Activated T-cell treated with anti-CD3 and anti-CD28 coated beads for 48 hours (primary cell): ENCODE data around the gene SRCIN1.

Experiments
- DNase-seq: peaks from one replicate; pipeline ENCODE4 v3.0.0-alpha.2; 2020; ENCODE audit warnings: low read depth

Gene SRCIN1

GRCh38 chr17:38563362-38564253 is 42.1 kb downstream of the SRCIN1 start:
- DNase-seq = no peak

DNA sequence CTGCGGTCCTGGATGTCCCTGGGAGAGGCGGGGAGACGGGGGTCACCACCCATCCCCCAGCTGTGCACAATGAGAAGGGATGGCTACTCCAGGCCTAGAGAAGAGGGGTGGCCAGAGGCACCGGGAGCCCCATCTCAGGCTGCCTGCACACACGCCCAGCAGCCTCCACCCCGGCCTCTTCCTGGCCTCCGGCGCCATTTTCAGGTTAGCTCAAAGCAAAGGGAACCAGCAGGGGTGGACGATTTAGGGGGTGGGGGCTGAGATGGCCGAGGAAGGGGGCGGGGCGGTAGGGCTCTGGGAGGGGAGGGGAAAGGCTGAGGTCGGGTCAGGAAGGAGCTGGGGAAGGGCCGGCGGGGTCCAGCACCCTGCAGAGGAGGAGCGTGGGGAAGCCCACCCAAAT is 42.8 kb downstream of the SRCIN1 start:
- DNase-seq = no peak

DNA sequence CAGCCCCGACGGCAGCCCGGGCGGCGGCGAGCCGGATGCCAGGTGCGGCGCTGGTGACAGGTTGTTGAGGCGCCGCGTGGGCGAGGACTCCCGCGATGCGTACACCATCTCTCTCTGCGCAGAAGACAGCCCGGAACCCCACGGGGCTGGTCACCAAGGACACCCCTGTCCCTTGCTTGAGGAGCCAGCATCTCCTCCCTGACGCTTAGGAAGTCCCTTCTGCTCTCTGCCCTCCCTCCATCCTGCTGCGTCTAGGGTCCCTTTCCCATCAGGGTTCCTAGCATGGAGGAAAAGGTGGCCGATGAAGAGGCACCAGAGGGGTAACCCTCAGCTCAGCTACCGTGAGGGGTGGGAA is 43.6 kb downstream of the SRCIN1 start:
- DNase-seq = no peak

DNA sequence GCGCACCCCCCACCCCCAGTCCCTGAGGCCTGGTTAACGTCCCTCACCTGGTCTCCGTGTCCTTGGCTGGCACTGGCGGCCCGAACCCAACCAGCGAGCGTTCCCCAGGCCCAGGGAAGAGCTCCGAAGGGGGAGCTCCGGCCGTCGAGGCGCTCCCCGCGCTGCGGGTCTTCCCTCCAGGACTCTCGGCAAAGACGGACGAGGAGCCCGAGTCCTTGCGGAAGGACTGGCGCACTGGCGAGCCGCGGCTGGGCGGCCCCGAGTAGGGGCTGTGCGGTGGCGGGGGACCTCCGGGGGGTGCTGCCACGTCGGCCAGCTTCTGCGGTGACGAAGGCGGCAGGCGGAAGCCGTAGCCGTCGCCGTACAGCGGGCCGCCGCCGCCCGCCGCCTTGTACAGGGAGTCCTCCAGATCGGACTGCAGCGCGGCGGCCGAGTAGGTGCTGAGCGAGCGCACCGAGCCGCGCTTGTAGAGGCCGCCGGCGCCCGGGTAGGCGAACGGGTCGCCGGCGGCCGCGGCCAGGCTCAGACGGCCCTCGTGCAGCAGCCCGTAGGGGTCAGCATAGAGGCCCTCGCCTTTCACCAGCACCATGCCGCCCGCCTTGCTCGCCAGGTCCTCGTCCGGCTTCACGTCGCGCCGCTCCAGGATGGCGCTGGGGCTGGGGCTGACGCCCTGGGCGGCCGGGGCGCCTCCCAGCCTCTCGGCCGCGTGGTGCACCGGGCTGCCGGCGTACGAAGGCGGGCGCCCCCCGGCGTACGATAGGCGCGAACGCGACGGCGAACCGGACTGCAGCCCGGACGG is 44.1 kb downstream of the SRCIN1 start:
- no peak for DNase-seq

- no peak for DNase-seq
Observed at GRCh38 chr17:38560503-38561318, 45.0 kb downstream of the SRCIN1 start.

GRCh38 chr17:38559880-38560230 is 45.9 kb downstream of the SRCIN1 start:
- no peak for DNase-seq

DNA sequence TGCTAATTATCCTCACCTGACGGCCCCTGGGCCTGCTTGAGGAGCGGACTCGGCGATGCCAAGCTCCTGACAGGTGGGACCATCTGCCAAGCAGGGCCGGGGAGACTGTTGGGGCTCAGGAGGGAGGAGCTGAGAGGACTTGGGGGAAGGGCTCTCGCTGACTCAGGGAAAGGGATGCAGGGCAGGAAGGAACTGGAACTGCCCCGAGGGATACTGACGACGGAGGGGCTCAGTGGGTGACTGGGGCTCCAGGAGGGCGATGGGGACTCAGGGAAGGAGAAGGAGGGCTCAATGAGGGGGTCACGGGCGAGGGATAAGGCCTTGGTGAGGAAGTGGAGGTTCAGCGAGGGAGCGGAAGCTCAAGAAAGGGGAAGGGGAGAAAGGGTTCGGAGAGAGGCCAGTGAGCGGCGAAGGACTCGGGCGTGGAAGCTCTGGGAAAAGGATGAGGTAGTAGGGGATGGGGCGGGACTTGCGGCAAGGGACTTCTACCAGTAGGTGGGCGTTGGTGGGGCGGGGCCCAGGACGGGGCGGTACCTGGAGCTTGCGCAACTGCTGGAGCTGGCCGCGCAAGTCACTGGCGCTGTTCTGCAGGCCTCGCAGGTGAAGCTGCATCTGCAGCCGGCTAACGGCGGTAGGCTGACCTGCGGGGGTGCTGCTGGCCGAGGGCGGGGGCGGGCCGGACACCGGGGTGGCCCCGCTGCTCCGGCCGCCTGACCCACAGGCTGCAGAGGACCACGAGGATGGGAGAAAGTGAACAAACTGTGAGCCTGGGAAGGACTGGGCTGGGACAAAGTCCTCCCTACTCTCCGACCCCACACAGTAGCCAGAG is 46.5 kb downstream of the SRCIN1 start:
- peak; percentile 83 for DNase-seq

DNA sequence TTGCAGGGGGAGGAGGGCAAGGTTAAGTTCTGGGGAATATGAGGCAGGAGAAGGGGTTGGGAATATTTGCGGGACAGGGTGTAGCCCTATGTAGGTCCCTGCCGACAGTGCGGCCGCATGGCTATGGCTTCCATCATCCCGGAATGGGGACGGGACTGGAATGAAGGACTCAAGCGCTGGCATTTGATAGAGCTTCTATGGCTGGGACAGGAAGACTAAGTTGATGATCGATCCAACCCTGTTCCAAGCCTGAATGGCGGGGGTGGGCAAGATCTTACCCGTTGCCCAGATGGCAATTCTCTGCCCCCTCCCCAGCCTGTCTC is 47.1 kb downstream of the SRCIN1 start:
- no peak for DNase-seq

DNA sequence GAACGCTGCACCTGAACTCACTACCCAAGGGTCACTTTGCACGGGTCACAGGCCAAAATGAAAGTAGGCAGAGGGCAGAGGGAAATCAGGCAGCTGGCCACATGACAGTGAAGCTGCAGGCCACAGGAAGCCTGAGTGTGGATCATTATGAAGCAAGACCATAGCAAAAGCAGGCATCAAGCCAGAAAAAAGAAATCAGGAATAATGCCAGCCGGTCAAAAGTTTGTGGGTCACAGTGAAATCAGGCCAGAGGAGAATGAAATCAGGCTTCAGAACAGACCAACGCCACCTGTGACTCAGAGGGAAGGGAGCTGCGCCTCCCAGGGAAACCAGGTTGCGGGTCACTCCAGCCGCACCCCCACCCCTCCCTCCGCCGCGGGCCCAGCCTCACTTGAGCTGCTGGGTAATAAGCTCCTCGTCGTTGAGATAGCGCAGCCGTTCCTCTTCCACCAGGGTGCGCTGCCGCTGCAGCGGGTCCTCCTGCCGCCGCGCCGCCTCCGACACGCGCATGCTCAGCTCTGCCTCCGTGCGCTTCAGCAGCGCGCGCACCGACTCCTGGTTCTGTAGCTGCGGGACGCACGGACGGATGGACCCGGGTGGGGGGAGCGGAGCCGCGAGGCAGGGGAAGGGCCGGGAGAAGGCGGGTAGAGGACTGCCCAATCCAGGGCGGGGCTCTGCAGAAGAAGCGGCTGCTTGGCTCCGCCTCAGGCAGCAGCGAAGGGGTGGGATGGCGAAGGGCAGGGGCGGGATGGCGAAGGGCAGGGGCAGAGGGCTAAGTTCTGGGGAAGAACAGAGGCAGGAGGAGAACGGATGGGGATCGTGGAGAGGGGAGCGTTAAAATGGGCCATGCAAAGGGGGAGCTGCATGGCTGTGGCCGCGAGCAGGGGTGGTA is 47.7 kb downstream of the SRCIN1 start:
- DNase-seq = peak; percentile 91

GRCh38 chr17:38557396-38557795 is 48.4 kb downstream of the SRCIN1 start:
- no peak for DNase-seq

DNA sequence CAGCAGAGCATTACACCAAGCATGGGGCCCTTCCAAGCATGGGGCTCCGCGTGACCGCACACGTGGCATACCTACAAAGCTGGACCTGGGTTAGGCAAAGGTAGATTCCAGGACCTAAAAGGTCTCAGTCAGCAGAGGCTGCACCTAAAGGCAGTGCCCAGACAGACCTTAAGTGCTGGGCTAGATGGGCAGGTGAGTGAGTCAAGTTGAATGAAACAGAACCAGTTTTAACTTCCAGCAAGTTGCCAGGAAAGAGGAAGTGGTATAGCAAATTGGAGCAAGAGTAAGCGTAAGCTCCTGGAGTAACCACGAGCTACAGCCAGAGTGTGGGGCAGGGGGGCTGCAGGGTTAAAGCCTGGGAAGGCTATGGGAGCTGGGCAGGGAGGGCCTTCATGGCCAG is 49.5 kb downstream of the SRCIN1 start:
- no peak for DNase-seq

GRCh38 chr17:38554430-38555350 is 51.1 kb downstream of the SRCIN1 start:
- no peak for DNase-seq

DNA sequence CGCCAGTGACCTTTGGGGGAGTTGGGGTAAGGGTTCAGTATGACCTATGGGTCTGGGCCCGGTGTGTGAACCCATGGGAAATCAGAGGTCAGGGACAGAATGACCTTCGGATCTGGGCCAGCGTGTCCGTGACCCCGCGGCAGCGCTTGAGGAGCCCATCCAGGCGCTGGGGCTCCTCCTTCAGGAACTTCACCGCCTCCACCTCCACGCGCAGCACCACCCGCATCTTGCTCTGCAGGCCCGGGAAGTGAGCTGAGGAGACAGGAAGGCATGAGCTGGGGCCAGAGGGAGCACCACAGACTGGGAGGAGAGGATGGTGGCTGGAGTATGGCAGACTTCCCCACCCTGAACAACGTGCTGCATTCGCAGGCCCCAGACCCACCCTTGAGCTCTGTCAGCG is 53.4 kb downstream of the SRCIN1 start:
- DNase-seq = no peak

DNA sequence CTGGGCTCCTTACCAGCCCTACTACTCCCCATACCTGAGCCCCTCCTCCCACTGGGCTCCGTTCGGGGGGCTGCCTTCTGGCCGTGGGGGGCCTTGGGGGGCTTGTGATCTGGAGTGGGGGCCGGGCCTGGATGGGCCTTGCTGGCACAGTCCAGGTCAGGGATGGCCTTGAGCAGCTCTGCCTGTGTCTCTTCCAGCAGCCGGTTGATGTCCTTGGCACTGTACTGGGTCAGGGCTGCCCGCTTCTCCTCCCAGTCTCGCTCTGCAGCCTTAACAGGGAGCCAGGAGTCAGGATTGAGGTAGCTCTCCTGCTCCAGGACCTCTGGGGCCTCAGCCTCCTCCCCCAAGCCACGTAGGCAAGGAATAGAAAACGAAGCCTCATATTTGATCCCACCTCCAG is 54.6 kb downstream of the SRCIN1 start:
- no peak for DNase-seq

DNA sequence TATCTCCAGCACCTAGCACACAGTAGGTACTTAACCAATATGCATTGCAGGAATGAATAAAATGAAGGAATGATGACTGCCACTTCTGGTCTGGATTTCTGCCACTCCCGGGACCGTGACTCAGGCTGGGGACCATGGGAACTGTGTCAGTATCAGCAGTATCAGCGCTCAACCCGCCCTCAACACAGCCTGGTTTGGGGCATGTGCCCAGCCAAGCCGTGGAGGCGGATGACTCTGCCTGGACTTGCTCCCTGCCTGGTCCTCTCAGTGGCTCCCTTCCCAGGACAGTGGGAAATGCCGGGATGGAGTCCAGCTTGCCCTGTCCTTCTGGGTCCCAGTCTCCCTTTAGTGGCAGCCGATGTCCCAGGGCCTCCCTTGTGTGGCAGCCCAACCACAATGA is 55.1 kb downstream of the SRCIN1 start:
- DNase-seq = no peak

DNA sequence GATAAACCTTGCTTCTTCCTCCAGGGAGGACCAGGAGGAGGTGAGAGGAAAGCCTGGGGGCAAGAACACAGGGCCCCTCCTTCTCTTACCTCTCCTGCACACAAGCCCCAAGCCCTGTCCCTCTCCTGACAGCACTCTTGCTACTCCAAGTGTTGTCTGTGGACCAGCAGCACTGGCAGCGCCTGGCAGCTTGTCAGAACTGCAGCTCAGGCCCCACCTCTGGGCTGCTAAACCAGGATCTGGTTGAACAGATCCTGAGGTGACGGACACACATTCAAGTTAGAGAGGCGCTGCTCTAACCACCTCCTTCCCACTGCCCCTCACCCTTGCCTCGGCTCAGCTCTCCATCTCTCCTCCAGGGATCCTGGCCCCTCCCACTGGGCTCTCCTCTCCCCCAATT is 56.5 kb downstream of the SRCIN1 start:
- no peak for DNase-seq

DNA sequence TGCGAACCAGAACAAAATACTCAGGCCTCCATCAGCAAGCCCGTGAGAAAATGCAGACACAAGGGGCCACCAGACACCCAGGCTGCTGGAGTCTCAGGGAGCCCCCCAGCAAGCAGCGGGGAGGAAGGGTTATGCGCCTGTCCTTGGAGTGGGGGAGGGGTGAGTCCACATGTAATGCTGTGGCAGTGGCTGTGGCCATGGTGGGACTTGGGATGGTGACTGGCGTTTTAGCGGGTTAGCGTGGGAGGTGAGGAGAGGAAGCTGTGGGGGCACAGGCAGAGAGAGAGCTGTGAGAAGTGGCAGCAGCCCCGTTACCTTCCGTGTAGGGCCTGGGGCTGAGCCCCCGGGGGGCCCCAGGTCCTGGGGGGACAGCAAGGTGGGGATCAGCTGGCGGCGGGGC is 58.3 kb downstream of the SRCIN1 start:
- no peak for DNase-seq

DNA sequence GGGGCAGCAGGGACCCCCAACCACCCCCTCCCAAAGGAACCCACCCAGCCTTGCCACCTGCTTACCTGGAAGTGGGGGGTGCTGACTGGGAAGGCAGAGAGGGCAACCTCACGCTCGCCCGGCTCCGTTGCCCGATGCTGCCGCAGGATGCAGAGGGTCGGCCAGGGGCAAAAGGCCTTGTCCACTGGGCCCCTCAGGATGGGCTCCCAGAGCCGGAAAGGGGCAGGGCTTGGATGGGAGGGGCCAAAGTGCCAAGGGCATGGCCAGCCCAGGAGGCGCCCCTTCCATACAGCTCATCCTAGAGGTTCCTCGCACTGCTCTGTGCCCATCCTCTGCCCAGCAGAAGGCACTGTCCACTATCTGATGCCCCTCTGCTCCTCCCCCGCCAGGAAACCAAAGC is 59.4 kb downstream of the SRCIN1 start:
- DNase-seq = no peak

DNA sequence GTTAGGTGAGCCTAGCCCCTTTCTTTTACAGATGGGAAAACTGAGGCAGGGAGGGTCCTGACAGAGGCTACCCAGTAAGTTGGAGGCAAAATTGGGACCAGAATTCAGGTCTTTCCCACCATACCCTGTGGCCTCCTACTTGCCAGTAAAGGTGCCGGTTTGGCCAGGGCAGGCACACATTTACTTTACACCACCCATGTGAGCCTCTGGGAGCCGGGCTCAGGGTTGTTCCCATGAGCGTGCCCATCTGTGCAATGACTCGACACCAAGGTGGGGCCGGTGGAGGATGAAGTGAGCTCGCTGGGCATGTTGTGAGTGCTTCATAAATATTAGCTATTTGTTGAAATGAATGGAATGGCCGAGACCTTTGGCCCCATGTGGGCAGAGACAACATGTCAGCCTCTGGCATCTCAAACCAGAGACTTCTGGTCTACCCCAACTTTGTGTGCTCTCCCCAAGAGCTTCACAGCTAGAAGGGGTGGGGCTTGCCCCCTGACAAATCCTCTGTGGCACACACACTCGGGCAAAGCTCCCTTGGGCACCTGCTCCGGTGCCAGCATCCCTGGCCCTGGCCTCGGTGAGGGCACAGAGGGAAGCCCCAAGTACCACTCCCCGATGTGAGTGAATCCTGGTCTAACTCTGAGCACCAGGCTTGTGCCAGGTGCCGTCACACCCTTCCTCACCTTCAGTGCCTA is 60.1 kb downstream of the SRCIN1 start:
- no peak for DNase-seq
